ENCODE data around the gene NFATC2.

GRCh38 chr20:51357543-51357942 is 185.0 kb downstream of the NFATC2 start:
- TF ChIP-seq, protein P1, sequence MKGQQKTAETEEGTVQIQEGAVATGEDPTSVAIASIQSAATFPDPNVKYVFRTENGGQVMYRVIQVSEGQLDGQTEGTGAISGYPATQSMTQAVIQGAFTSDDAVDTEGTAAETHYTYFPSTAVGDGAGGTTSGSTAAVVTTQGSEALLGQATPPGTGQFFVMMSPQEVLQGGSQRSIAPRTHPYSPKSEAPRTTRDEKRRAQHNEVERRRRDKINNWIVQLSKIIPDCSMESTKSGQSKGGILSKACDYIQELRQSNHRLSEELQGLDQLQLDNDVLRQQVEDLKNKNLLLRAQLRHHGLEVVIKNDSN (IDR thresholded peaks at IDR 0.05; ENCODE audit: borderline replicate concordance, low read depth): no peak
- no peak for TF ChIP-seq CTCF (IDR thresholded peaks at IDR 0.05)
